GM23338 (cell line): ENCODE data around the gene COX20. TPM values are rescaled to one million over a fixed set of nuclear protein-coding genes. Genes with fewer than 3 reads are reported as not detected.

Experiments
- ATAC-seq: fragments of 200-7000 bp; cut with Tn5 transposase; 3 replicates; pipeline ENCODE4 v1.9.1; 2020
- DNase-seq: peaks from one replicate; pipeline ENCODE4 v3.0.0-alpha.2; 2015; ENCODE audit warnings: low spot score
- H2AFZ ChIP-seq: fragments of 200-600 bp; sonication (generic); 2 replicates; pipeline ENCODE4 v1.8.0; 2016; ENCODE audit warnings: antibody characterized with exemption, mild to moderate bottlenecking, moderate library complexity
- H3F3A ChIP-seq: fragments of 200-600 bp; sonication (generic); replicated peaks from 2 replicates; pipeline ENCODE4 v1.8.0; 2017; ENCODE audit warnings: antibody characterized with exemption, mixed run types, low read depth
- H3K27ac ChIP-seq: fragments of 200-600 bp; sonication (generic); 2 replicates; pipeline ENCODE4 v1.6.1; 2016; ENCODE audit warnings: low read depth
- H3K27me3 ChIP-seq: fragments of 200-600 bp; sonication (generic); 2 replicates; pipeline ENCODE4 v1.8.0; 2016; ENCODE audit warnings: mild to moderate bottlenecking, mixed run types, moderate library complexity; ENCODE audit not compliant: insufficient read depth
- H3K36me3 ChIP-seq: fragments of 200-600 bp; sonication (generic); 2 replicates; pipeline ENCODE4 v1.8.0; 2016; ENCODE audit warnings: mild to moderate bottlenecking; ENCODE audit not compliant: insufficient read depth
- H3K4me1 ChIP-seq: fragments of 200-600 bp; sonication (generic); 2 replicates; pipeline ENCODE4 v1.8.0; 2016; ENCODE audit warnings: mild to moderate bottlenecking, moderate library complexity; ENCODE audit not compliant: insufficient read depth
- H3K4me2 ChIP-seq: fragments of 200-600 bp; sonication (generic); 2 replicates; pipeline ENCODE4 v1.7.1; 2017; ENCODE audit warnings: mixed run types
- H3K4me3 ChIP-seq: fragments of 200-600 bp; sonication (generic); 2 replicates; pipeline ENCODE4 v1.6.1; 2016; ENCODE audit warnings: mixed run types
- H3K79me2 ChIP-seq: fragments of 200-600 bp; sonication (generic); replicated peaks from 2 replicates; pipeline ENCODE4 v1.8.0; 2017; ENCODE audit warnings: mild to moderate bottlenecking; ENCODE audit not compliant: insufficient read depth
- H3K9me2 ChIP-seq: fragments of 200-600 bp; sonication (generic); 2 replicates; pipeline ENCODE4 v1.8.0; 2017; ENCODE audit not compliant: insufficient read depth
- H4K20me1 ChIP-seq: fragments of 200-600 bp; sonication (generic); replicated peaks from 2 replicates; pipeline ENCODE4 v1.8.0; 2017; ENCODE audit warnings: mild to moderate bottlenecking; ENCODE audit not compliant: insufficient read depth
- H3K27ac Mint-ChIP-seq: 2 replicates; pipeline ENCODE4 v1.8.0; 2020; ENCODE audit warnings: inconsistent platforms, mild to moderate bottlenecking, moderate library complexity, mixed read lengths
- H3K27me3 Mint-ChIP-seq: 3 replicates; pipeline ENCODE4 v1.8.0; 2022; ENCODE audit warnings: low read depth, mild to moderate bottlenecking, moderate library complexity, mixed read lengths, inconsistent platforms; ENCODE audit not compliant: insufficient read depth, poor library complexity
- H3K36me3 Mint-ChIP-seq: 3 replicates; pipeline ENCODE4 v1.8.0; 2021; ENCODE audit warnings: low read depth, mild to moderate bottlenecking, inconsistent platforms, moderate library complexity, mixed read lengths
- H3K4me1 Mint-ChIP-seq: 3 replicates; pipeline ENCODE4 v1.8.0; 2020; ENCODE audit warnings: mild to moderate bottlenecking, inconsistent platforms, mixed read lengths
- H3K4me3 Mint-ChIP-seq: 3 replicates; pipeline ENCODE4 v1.8.0; 2021; ENCODE audit warnings: moderate library complexity, mild to moderate bottlenecking, inconsistent platforms, mixed read lengths
- H3K9me3 Mint-ChIP-seq: 3 replicates; pipeline ENCODE4 v1.8.0; 2020; ENCODE audit warnings: moderate library complexity, mild to moderate bottlenecking, inconsistent platforms, mixed read lengths
- CREB1 ChIP-seq: fragments of 250-450 bp; sonication (Bioruptor Pico); IDR thresholded peaks from 2 replicates; pipeline ENCODE4 v1.5.0; 2020; ENCODE audit warnings: low read depth, mild to moderate bottlenecking, moderate library complexity
- CTCF ChIP-seq, 2 experiments: fragments of 200-600 bp in 1 of 2; sonication (generic) in 1 of 2; conservative IDR thresholded peaks; 2 replicates each; pipeline versions ENCODE4 v1.5.1 to v1.6.1; 2016 to 2017; ENCODE audit warnings: antibody characterized with exemption in 2 of 2, low read depth in 2 of 2, mild to moderate bottlenecking in 2 of 2, moderate library complexity in 1 of 2
- ETS1 ChIP-seq: IDR thresholded peaks from 2 replicates; pipeline ENCODE4 v1.6.1; 2016; ENCODE audit warnings: antibody characterized with exemption
- EZH2 ChIP-seq: fragments of 200-600 bp; sonication (generic); IDR thresholded peaks from one replicate; pipeline ENCODE4 v1.8.0; 2017; ENCODE audit warnings: antibody characterized with exemption, mild to moderate bottlenecking, low read depth; ENCODE audit not compliant: unreplicated experiment
- EZH2phosphoT487 ChIP-seq: fragments of 200-600 bp; sonication (generic); IDR thresholded peaks from one replicate; pipeline ENCODE4 v1.8.1; 2018; ENCODE audit warnings: antibody characterized with exemption; ENCODE audit not compliant: unreplicated experiment
- JUNB ChIP-seq: IDR thresholded peaks from one replicate; pipeline ENCODE4 v1.6.1; 2016; ENCODE audit warnings: antibody characterized with exemption; ENCODE audit not compliant: unreplicated experiment
- NANOG ChIP-seq: IDR thresholded peaks from 2 replicates; pipeline ENCODE4 v1.6.1; 2016; ENCODE audit warnings: antibody characterized with exemption, borderline replicate concordance
- POLR2AphosphoS5 ChIP-seq: IDR thresholded peaks from 2 replicates; pipeline ENCODE4 v1.6.1; 2016; ENCODE audit warnings: antibody characterized with exemption, low read depth
- REST ChIP-seq: IDR thresholded peaks from one replicate; pipeline ENCODE4 v1.6.1; 2018; ENCODE audit warnings: antibody characterized with exemption; ENCODE audit not compliant: unreplicated experiment
- STAT1 ChIP-seq: IDR thresholded peaks from one replicate; pipeline ENCODE4 v1.6.1; 2016; ENCODE audit warnings: antibody characterized with exemption; ENCODE audit not compliant: unreplicated experiment
- ZNF114 ChIP-seq: fragments of 250-450 bp; sonication (Bioruptor Pico); IDR thresholded peaks from 2 replicates; pipeline ENCODE4 v1.5.0; 2020; ENCODE audit warnings: mild to moderate bottlenecking, moderate library complexity
- ZNF331 ChIP-seq: fragments of 250-450 bp; sonication (Bioruptor Pico); IDR thresholded peaks from 2 replicates; pipeline ENCODE4 v1.5.0; 2020; ENCODE audit warnings: low read depth, mild to moderate bottlenecking, moderate library complexity
- ZNF462 ChIP-seq: fragments of 250-450 bp; sonication (Bioruptor Pico); IDR thresholded peaks from 2 replicates; pipeline ENCODE4 v1.5.0; 2020; ENCODE audit warnings: mild to moderate bottlenecking, moderate library complexity
- polyA plus RNA-seq: library from polyadenylated mRNA; unstranded; fragments of >200 nt; fragmentation: Nextera tagmentation; extraction: Ambion mirVana; gene quantifications from 2 replicates; pipeline ENCODE4 v1.2.1, GENCODE V29; 2016
- total RNA-seq: library from RNA; depleted of rRNA; stranded (reverse); fragments of >200 nt; shearing (Covaris generic); gene quantifications from 2 replicates; pipeline ENCODE4 v1.2.3, GENCODE V29; 2014

The COX20 gene
- total and polyA plus RNA-seq, 2 experiments from 2014 or later: 19.3 to 175 TPM

- H3K4me3 Mint-ChIP-seq: peak overlapping the region; percentile 69
- TF ChIP-seq ZNF462 (CRISPR knock-in tag) (no peak), STAT1 (no peak), NANOG (no peak), REST (no peak), EZH2phosphoT487 (no peak), POLR2AphosphoS5 (no peak), CTCF (conservative IDR thresholded peaks at IDR 0.05; ENCODE audit: low read depth in 2 of 2) (no peak), CREB1 (no peak), ZNF331 (no peak), ZNF114 (CRISPR knock-in tag) (no peak), ETS1 (no peak), JUNB (no peak), EZH2 (no peak)
- H3K27ac Mint-ChIP-seq: peak overlapping the region; percentile 66; the same call in 1 of the 2 replicates
These were observed 18.0 kb upstream of the COX20 start for GRCh38 chr1:244817415-244817894.

More at GRCh38 chr1:244817415-244817894, 18.0 kb upstream of the COX20 start:
- ATAC-seq (no peak), DNase-seq (no peak)
- peaks cover 5% of the 10 kb centered on the region; the same call in 2 of the 3 replicates for H3K9me3 Mint-ChIP-seq
- H3K27me3 ChIP-seq: no peaks in the 10 kb centered on the region
- peak overlapping the region; percentile 76 for H3K4me2 ChIP-seq
- H3K4me1 ChIP-seq: peaks cover 33% of the 10 kb centered on the region
- peak overlapping the region; percentile 51 for H3K4me3 ChIP-seq
- H3K4me1 Mint-ChIP-seq: peaks cover 47% of the 10 kb centered on the region
- H3K36me3 ChIP-seq: 0 out of 2 replicates have a peak, but pooled peaks cover 4% of the 10 kb centered on the region
- no peaks in the 10 kb centered on the region for H4K20me1 ChIP-seq
- H2AFZ ChIP-seq: no peak overlapping the region
- H3K36me3 Mint-ChIP-seq: peaks cover 37% of the 10 kb centered on the region
- peak overlapping the region; percentile 94 for H3K27ac ChIP-seq
- peaks cover 18% of the 10 kb centered on the region for H3K27me3 Mint-ChIP-seq
- peaks cover 63% of the 10 kb centered on the region for H3K79me2 ChIP-seq
- H3F3A ChIP-seq: 0 out of 2 replicates have a peak, but pooled peaks cover 8% of the 10 kb centered on the region
- H3K9me2 ChIP-seq: no peaks in the 10 kb centered on the region
